Stimulated activated memory B cell treated with anti-CD40 and anti-IgM and Interleukin-4, amounts not matched to agents 10 μg/mL and 1 μg/mL and 100 μg/mL, for 72 hours (primary cell): Measurements from ENCODE around the gene CST4.
"Not testable (repeated sequence)": the region's sequence is repeated elsewhere in the genome, so short reads cannot be mapped to it uniquely, and the experiment has no call there.

Experiments used
- ATAC-seq: fragments of 150-1000 bp; cut with Tn5 transposase; 2 replicates; pipeline ENCODE4 v1.10.0; 2021
- H3K27ac Mint-ChIP-seq: one replicate; pipeline ENCODE4 v1.8.0; 2022; ENCODE audit warnings: mild to moderate bottlenecking, mixed read lengths
- H3K27me3 Mint-ChIP-seq: one replicate; pipeline ENCODE4 v1.8.0; 2022; ENCODE audit warnings: mixed read lengths
- H3K36me3 Mint-ChIP-seq: one replicate; pipeline ENCODE4 v1.8.0; 2022; ENCODE audit warnings: mixed read lengths
- H3K4me1 Mint-ChIP-seq: one replicate; pipeline ENCODE4 v1.8.0; 2022; ENCODE audit warnings: mixed read lengths
- H3K4me3 Mint-ChIP-seq: one replicate; pipeline ENCODE4 v1.8.0; 2022; ENCODE audit warnings: mild to moderate bottlenecking, moderate library complexity, mixed read lengths
- H3K9me3 Mint-ChIP-seq: one replicate; pipeline ENCODE4 v1.8.0; 2022; ENCODE audit warnings: mixed read lengths

Gene CST4

GRCh38 chr20:23645575-23645974 lies 43.3 kb downstream of the CST4 start:
- no peaks in the 10 kb centered on the region for H3K9me3 Mint-ChIP-seq
- ATAC-seq = no peak

GRCh38 chr20:23644164-23644563 lies 44.7 kb downstream of the CST4 start:
- no peaks in the 10 kb centered on the region for H3K9me3 Mint-ChIP-seq
- H3K4me1 Mint-ChIP-seq = peaks cover 6% of the 10 kb centered on the region
- H3K27me3 Mint-ChIP-seq = peaks cover 28% of the 10 kb centered on the region
- H3K4me3 Mint-ChIP-seq = no peak overlapping the region
- H3K27ac Mint-ChIP-seq = no peak overlapping the region
- H3K36me3 Mint-ChIP-seq = no peaks in the 10 kb centered on the region
- ATAC-seq = no peak

More at GRCh38 chr20:23645575-23645974, 43.3 kb downstream of the CST4 start:
- H3K4me1 Mint-ChIP-seq = peaks cover 6% of the 10 kb centered on the region
- peaks cover 14% of the 10 kb centered on the region for H3K27me3 Mint-ChIP-seq
- no peak overlapping the region for H3K4me3 Mint-ChIP-seq
- no peaks in the 10 kb centered on the region for H3K36me3 Mint-ChIP-seq
- no peak overlapping the region for H3K27ac Mint-ChIP-seq

- peaks cover 6% of the 10 kb centered on the region for H3K4me1 Mint-ChIP-seq
- H3K9me3 Mint-ChIP-seq = no peaks in the 10 kb centered on the region
- no peak for ATAC-seq
- no peaks in the 10 kb centered on the region for H3K36me3 Mint-ChIP-seq
- H3K27ac Mint-ChIP-seq = no peak overlapping the region
- no peak overlapping the region for H3K4me3 Mint-ChIP-seq
- peaks cover 33% of the 10 kb centered on the region for H3K27me3 Mint-ChIP-seq
Observed at GRCh38 chr20:23643659-23644058, 45.2 kb downstream of the CST4 start.

GRCh38 chr20:23641936-23642751 lies 46.7 kb downstream of the CST4 start:
- no peaks in the 10 kb centered on the region for H3K36me3 Mint-ChIP-seq
- H3K4me3 Mint-ChIP-seq = no peak overlapping the region
- H3K9me3 Mint-ChIP-seq = no peaks in the 10 kb centered on the region
- no peak overlapping the region for H3K27ac Mint-ChIP-seq
- H3K27me3 Mint-ChIP-seq = peaks cover 40% of the 10 kb centered on the region
- no peak for ATAC-seq
- H3K4me1 Mint-ChIP-seq = peaks cover 6% of the 10 kb centered on the region

GRCh38 chr20:23640671-23641667 lies 47.9 kb downstream of the CST4 start:
- peaks cover 6% of the 10 kb centered on the region for H3K4me1 Mint-ChIP-seq
- H3K36me3 Mint-ChIP-seq = no peaks in the 10 kb centered on the region
- no peak overlapping the region for H3K27ac Mint-ChIP-seq
- no peaks in the 10 kb centered on the region for H3K9me3 Mint-ChIP-seq
- peaks cover 46% of the 10 kb centered on the region for H3K27me3 Mint-ChIP-seq
- no peak for ATAC-seq
- no peak overlapping the region for H3K4me3 Mint-ChIP-seq

GRCh38 chr20:23640018-23640601 lies 48.7 kb downstream of the CST4 start:
- no peak for ATAC-seq
- no peak overlapping the region for H3K27ac Mint-ChIP-seq

GRCh38 chr20:23639490-23639958 lies 49.3 kb downstream of the CST4 start:
- H3K4me3 Mint-ChIP-seq = no peak overlapping the region
- H3K9me3 Mint-ChIP-seq = no peaks in the 10 kb centered on the region
- peaks cover 6% of the 10 kb centered on the region for H3K4me1 Mint-ChIP-seq
- no peaks in the 10 kb centered on the region for H3K36me3 Mint-ChIP-seq
- H3K27me3 Mint-ChIP-seq = peaks cover 46% of the 10 kb centered on the region
- H3K27ac Mint-ChIP-seq = no peak overlapping the region
- no peak for ATAC-seq

More at GRCh38 chr20:23640018-23640601, 48.7 kb downstream of the CST4 start:
- Mint-ChIP-seq H3K9me3 (no peaks in the 10 kb centered on the region), H3K4me1 (peaks cover 6% of the 10 kb centered on the region), H3K27me3 (peaks cover 44% of the 10 kb centered on the region), H3K4me3 (no peak overlapping the region), H3K36me3 (no peaks in the 10 kb centered on the region)

- no peak for ATAC-seq
- peaks cover 58% of the 10 kb centered on the region for H3K27me3 Mint-ChIP-seq
- H3K9me3 Mint-ChIP-seq = no peaks in the 10 kb centered on the region
- H3K4me3 Mint-ChIP-seq = no peak overlapping the region
- no peaks in the 10 kb centered on the region for H3K36me3 Mint-ChIP-seq
- no peaks in the 10 kb centered on the region for H3K4me1 Mint-ChIP-seq
- no peak overlapping the region for H3K27ac Mint-ChIP-seq
Observed at GRCh38 chr20:23638309-23638708, 50.5 kb downstream of the CST4 start.

- no peaks in the 10 kb centered on the region for H3K4me1 Mint-ChIP-seq
- no peak for ATAC-seq
- peaks cover 60% of the 10 kb centered on the region for H3K27me3 Mint-ChIP-seq
- H3K4me3 Mint-ChIP-seq = no peak within 1 kb of the TSS
- no peak within 1 kb of the TSS for H3K27ac Mint-ChIP-seq
- H3K36me3 Mint-ChIP-seq = no peaks in the 10 kb centered on the region
- H3K9me3 Mint-ChIP-seq = no peaks in the 10 kb centered on the region
Observed at GRCh38 chr20:23637282-23638221, 51.3 kb downstream of the CST4 start, which contains the start of gene CST3. CST3 (minus strand) TSS chr20:23637955; CDS start chr20:23637862, 93 bp downstream.

- H3K4me1 Mint-ChIP-seq = no peaks in the 10 kb centered on the region
- H3K36me3 Mint-ChIP-seq = no peaks in the 10 kb centered on the region
- no peak for ATAC-seq
- peaks cover 60% of the 10 kb centered on the region for H3K27me3 Mint-ChIP-seq
- no peak overlapping the region for H3K4me3 Mint-ChIP-seq
- no peaks in the 10 kb centered on the region for H3K9me3 Mint-ChIP-seq
- H3K27ac Mint-ChIP-seq = no peak overlapping the region
Observed at GRCh38 chr20:23636908-23637281, 51.9 kb downstream of the CST4 start.

- H3K27me3 Mint-ChIP-seq = peaks cover 60% of the 10 kb centered on the region
- no peak overlapping the region for H3K27ac Mint-ChIP-seq
- H3K4me1 Mint-ChIP-seq = no peaks in the 10 kb centered on the region
- H3K9me3 Mint-ChIP-seq = no peaks in the 10 kb centered on the region
- H3K4me3 Mint-ChIP-seq = no peak overlapping the region
- no peaks in the 10 kb centered on the region for H3K36me3 Mint-ChIP-seq
- ATAC-seq = no peak
Observed at GRCh38 chr20:23636182-23636907, 52.5 kb downstream of the CST4 start.

GRCh38 chr20:23635768-23636090 lies 53.1 kb downstream of the CST4 start:
- H3K9me3 Mint-ChIP-seq, H3K27ac Mint-ChIP-seq: not testable (repeated sequence)

More at GRCh38 chr20:23635768-23636090, 53.1 kb downstream of the CST4 start:
- H3K4me1 Mint-ChIP-seq, H3K4me3 Mint-ChIP-seq, ATAC-seq, H3K36me3 Mint-ChIP-seq: not testable (repeated sequence)
- peaks cover 59% of the 10 kb centered on the region for H3K27me3 Mint-ChIP-seq
